ENCODE measurements around the gene NXPH4.

The NXPH4 gene

GRCh38 chr12:57205931-57206330, 10.7 kb upstream of the NXPH4 start:
- H3K4me2 ChIP-seq (ENCODE audit: low read depth, low read length, poor library complexity, severe bottlenecking) = no peak overlapping the region
- H3K9ac ChIP-seq (ENCODE audit: low read depth, low read length, poor library complexity, severe bottlenecking) = no peak overlapping the region
- no peaks in the 10 kb centered on the region for H3K4me1 ChIP-seq (ENCODE audit: insufficient read depth, low read length, poor library complexity, severe bottlenecking)
- no peaks in the 10 kb centered on the region for H3K27me3 ChIP-seq (ENCODE audit: insufficient read depth, low read length, poor library complexity, severe bottlenecking)
- no peaks in the 10 kb centered on the region for H4K20me1 ChIP-seq (ENCODE audit: insufficient read depth, low read length, poor library complexity, severe bottlenecking)
- H3K9me3 ChIP-seq (ENCODE audit: insufficient read depth, low read depth, low read length) = no peaks in the 10 kb centered on the region
- H3K36me3 ChIP-seq (ENCODE audit: insufficient read depth, low read length) = no peaks in the 10 kb centered on the region
- TF ChIP-seq CTCF (conservative IDR thresholded peaks at IDR 0.05; ENCODE audit: low read length) = no peak
- no peak overlapping the region for H2AFZ ChIP-seq (ENCODE audit: low read length)
- no peak overlapping the region for H3K4me3 ChIP-seq (ENCODE audit: low read length, poor library complexity, severe bottlenecking)
- H3F3A ChIP-seq (ENCODE audit: low read depth) = no peaks in the 10 kb centered on the region
- no peaks in the 10 kb centered on the region for H3K79me2 ChIP-seq (ENCODE audit: insufficient read depth, low read length)
- no peaks in the 10 kb centered on the region for H3K9me2 ChIP-seq (replicated peaks; ENCODE audit: low read depth, low read length)

DNA sequence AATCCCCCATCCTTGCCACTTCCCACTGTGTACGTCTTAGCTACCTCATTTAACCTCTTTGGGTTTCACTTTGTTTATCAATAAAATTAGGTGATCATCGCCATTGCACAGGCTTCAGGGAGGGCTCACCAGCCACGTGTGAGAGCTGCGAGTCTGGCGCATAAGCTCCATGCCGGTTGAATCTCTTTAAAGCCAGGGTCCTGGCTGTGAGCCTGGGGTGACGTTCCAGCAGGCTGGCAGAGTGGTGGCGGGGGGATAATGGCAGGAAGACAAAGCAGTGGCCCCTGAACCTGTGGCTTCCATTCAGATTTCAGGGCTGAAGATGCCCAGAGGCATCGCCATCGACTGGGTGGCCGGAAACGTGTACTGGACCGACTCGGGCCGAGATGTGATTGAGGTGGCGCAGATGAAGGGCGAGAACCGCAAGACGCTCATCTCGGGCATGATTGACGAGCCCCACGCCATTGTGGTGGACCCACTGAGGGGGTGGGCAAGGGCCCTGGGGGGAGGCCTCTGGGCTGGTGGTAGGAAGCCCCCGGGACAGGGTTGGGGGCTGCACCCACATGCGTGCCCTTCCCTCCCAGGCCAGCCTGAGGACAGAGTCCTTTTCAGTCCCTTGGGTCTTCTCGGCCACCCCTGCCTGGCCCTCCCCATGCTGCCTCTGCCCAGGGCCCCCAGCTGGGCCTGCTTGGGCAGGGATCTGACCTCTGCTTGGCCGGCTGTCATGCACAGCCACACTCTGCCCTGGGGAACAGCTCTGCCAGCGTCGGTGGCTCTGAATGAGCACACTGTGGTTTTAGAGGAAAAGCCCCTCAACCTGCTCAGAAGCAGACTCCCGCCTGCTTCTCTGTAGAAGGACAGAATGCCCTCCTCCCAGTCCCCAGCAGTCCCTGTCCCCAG, 8.6 kb upstream of the NXPH4 start:
- no peaks in the 10 kb centered on the region for H3K4me1 ChIP-seq (ENCODE audit: insufficient read depth, low read length, poor library complexity, severe bottlenecking)
- no peaks in the 10 kb centered on the region for H4K20me1 ChIP-seq (ENCODE audit: insufficient read depth, low read length, poor library complexity, severe bottlenecking)
- H3K9ac ChIP-seq (ENCODE audit: low read depth, low read length, poor library complexity, severe bottlenecking) = no peak overlapping the region
- no peak overlapping the region for H2AFZ ChIP-seq (ENCODE audit: low read length)
- H3K27me3 ChIP-seq (ENCODE audit: insufficient read depth, low read length, poor library complexity, severe bottlenecking) = no peaks in the 10 kb centered on the region
- H3K9me3 ChIP-seq (ENCODE audit: insufficient read depth, low read depth, low read length) = no peaks in the 10 kb centered on the region
- H3K9me2 ChIP-seq (replicated peaks; ENCODE audit: low read depth, low read length) = no peaks in the 10 kb centered on the region
- H3K79me2 ChIP-seq (ENCODE audit: insufficient read depth, low read length) = no peaks in the 10 kb centered on the region
- no peak overlapping the region for H3K4me2 ChIP-seq (ENCODE audit: low read depth, low read length, poor library complexity, severe bottlenecking)
- no peaks in the 10 kb centered on the region for H3F3A ChIP-seq (ENCODE audit: low read depth)
- H3K36me3 ChIP-seq (ENCODE audit: insufficient read depth, low read length) = no peaks in the 10 kb centered on the region
- no peak for TF ChIP-seq EZH2phosphoT487 (IDR thresholded peaks at IDR 0.05; ENCODE audit: borderline replicate concordance)
- no peak for TF ChIP-seq CTCF (conservative IDR thresholded peaks at IDR 0.05; ENCODE audit: low read length)
- H3K4me3 ChIP-seq (ENCODE audit: low read length, poor library complexity, severe bottlenecking) = no peak overlapping the region

DNA sequence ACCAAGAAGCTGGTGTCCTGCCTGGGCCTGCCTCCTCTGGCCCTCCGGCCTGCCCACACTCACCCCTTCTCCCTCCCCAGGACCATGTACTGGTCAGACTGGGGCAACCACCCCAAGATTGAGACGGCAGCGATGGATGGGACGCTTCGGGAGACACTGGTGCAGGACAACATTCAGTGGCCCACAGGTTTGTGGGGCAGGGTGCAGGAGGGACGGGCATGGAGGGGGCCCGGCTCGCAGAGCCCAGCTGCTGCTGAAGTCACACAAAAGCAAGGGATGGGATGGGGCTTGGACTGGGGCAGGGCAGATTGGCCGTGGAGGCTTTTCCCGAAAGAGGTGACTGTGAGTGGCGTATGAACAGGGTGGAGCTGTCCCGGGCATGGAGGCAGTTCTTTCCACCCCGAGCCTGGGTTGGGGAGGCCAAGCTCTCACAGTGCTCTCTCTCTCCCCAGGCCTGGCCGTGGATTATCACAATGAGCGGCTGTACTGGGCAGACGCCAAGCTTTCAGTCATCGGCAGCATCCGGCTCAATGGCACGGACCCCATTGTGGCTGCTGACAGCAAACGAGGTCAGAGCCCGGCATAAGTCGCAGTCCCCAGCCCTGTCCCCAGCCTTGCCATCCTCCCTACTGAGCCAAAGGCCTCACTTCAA, 7.8 kb upstream of the NXPH4 start:
- TF ChIP-seq EZH2phosphoT487 (IDR thresholded peaks at IDR 0.05; ENCODE audit: borderline replicate concordance) = no peak
- no peak for TF ChIP-seq CTCF (conservative IDR thresholded peaks at IDR 0.05; ENCODE audit: low read length)
- Histone ChIP-seq H3K9me2 (replicated peaks; ENCODE audit: low read depth, low read length) (no peaks in the 10 kb centered on the region), H3K4me2 (ENCODE audit: low read depth, low read length, poor library complexity, severe bottlenecking) (no peak overlapping the region), H3F3A (ENCODE audit: low read depth) (no peaks in the 10 kb centered on the region), H4K20me1 (ENCODE audit: insufficient read depth, low read length, poor library complexity, severe bottlenecking) (no peaks in the 10 kb centered on the region), H3K79me2 (ENCODE audit: insufficient read depth, low read length) (no peaks in the 10 kb centered on the region), H3K4me1 (ENCODE audit: insufficient read depth, low read length, poor library complexity, severe bottlenecking) (peaks cover 4% of the 10 kb centered on the region), H3K36me3 (ENCODE audit: insufficient read depth, low read length) (no peaks in the 10 kb centered on the region), H3K4me3 (ENCODE audit: low read length, poor library complexity, severe bottlenecking) (no peak overlapping the region), H3K9ac (ENCODE audit: low read depth, low read length, poor library complexity, severe bottlenecking) (no peak overlapping the region), H3K9me3 (ENCODE audit: insufficient read depth, low read depth, low read length) (no peaks in the 10 kb centered on the region), H3K27me3 (ENCODE audit: insufficient read depth, low read length, poor library complexity, severe bottlenecking) (no peaks in the 10 kb centered on the region), H2AFZ (ENCODE audit: low read length) (no peak overlapping the region)
